ENCODE measurements around the gene STX4. TPM values are rescaled to one million over a fixed set of nuclear protein-coding genes. Genes with fewer than 3 reads are reported as not detected.

STX4 gene
- total RNA-seq, 1 experiment from 2014 or later: 85.8 TPM

DNA sequence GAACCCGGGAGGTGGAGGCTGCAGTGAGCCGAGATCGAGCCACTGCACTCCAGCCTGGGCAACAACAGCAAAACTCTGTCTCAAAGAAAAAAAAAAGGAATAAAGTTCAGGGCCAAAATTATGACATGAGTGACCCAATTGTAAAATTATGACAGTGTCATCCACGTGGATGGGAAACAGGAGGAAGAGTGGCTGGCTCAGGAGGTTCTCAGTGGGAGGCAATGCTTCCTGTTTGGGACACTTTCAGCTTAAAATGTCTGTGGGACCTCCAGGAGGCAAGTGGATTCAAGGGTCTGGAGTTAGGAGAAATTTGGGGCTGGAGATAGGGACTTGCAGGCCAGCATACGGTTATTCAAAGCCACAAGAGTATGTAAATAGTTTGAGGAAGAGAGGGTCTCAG lies 8.0 kb upstream of the STX4 start:
- intact Hi-C loops (cut with micrococcal nuclease; ENCODE audit: unreplicated experiment): no loop called here
- H3K27ac ChIP-seq: no peak overlapping the region
- H3K9me3 ChIP-seq (ENCODE audit: insufficient read depth, low read depth): no peaks in the 10 kb centered on the region
- no peaks in the 10 kb centered on the region for H3K36me3 ChIP-seq (ENCODE audit: low read depth)
- H3K4me2 ChIP-seq: no peak overlapping the region
- peaks cover 11% of the 10 kb centered on the region; the same call in 1 of the 2 replicates for H3F3A ChIP-seq (ENCODE audit: insufficient read depth, low read depth)
- no peak for TF ChIP-seq CTCF (conservative IDR thresholded peaks at IDR 0.05)
- TF ChIP-seq EZH2 (IDR thresholded peaks at IDR 0.05; ENCODE audit: low read depth): no peak
- ChIA-PET CTCF (no interaction called here), POLR2A (ENCODE audit: unreplicated experiment) (no interaction called here)
- no peaks in the 10 kb centered on the region for H3K9me2 ChIP-seq (ENCODE audit: insufficient read depth)
- no peaks in the 10 kb centered on the region for H3K27me3 ChIP-seq (ENCODE audit: insufficient read depth, low read depth)
- no peak overlapping the region for H2AFZ ChIP-seq
- H3K4me1 ChIP-seq (replicated peaks; ENCODE audit: insufficient read depth): no peaks in the 10 kb centered on the region
- no peaks in the 10 kb centered on the region for H4K20me1 ChIP-seq (ENCODE audit: insufficient read depth)
- H3K79me2 ChIP-seq (ENCODE audit: low read depth): no peaks in the 10 kb centered on the region
- no peak overlapping the region for H3K4me3 ChIP-seq
- BruUV-seq (replicated peaks): no TSS peak
- no peak for DNase-seq

DNA sequence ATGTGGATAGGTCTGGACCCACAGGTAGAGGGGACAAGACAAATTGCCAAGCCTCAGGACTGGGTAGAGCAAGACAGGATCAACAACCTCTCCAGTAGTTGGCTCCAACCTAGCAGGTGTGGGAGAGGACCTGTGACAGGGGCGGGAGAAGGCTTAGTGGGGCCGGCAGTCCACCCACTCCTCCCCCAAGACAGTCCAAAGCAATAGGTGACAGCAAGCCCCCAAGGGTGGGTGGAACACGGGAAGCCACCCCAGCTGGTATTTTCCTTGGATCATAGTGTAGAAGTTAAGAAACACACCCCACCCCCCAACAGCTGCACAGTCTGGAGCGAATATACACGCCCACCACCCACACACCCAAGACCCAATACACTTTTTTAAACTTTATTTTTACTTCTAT lies 4.1 kb upstream of the STX4 start:
- no peaks in the 10 kb centered on the region for H3K9me2 ChIP-seq (ENCODE audit: insufficient read depth)
- no peaks in the 10 kb centered on the region for H3K9me3 ChIP-seq (ENCODE audit: insufficient read depth, low read depth)
- intact Hi-C loops (cut with micrococcal nuclease; ENCODE audit: unreplicated experiment): no loop called here
- ChIA-PET POLR2A (ENCODE audit: unreplicated experiment) (no interaction called here), CTCF (no interaction called here)
- H3K36me3 ChIP-seq (ENCODE audit: low read depth): no peaks in the 10 kb centered on the region
- no peaks in the 10 kb centered on the region for H3K27me3 ChIP-seq (ENCODE audit: insufficient read depth, low read depth)
- H3K79me2 ChIP-seq (ENCODE audit: low read depth): peaks cover 7% of the 10 kb centered on the region
- TF ChIP-seq EZH2 (IDR thresholded peaks at IDR 0.05; ENCODE audit: low read depth) (no peak), CTCF (conservative IDR thresholded peaks at IDR 0.05) (no peak)
- peaks cover under 1% of the 10 kb centered on the region; the same call in 1 of the 2 replicates for H4K20me1 ChIP-seq (ENCODE audit: insufficient read depth)
- H2AFZ ChIP-seq: no peak overlapping the region
- no peak for DNase-seq
- peaks cover 14% of the 10 kb centered on the region; the same call in 1 of the 2 replicates for H3F3A ChIP-seq (ENCODE audit: insufficient read depth, low read depth)
- no peak overlapping the region for H3K4me3 ChIP-seq
- no peak overlapping the region for H3K4me2 ChIP-seq
- H3K4me1 ChIP-seq (replicated peaks; ENCODE audit: insufficient read depth): peaks cover 7% of the 10 kb centered on the region
- no TSS peak for BruUV-seq (replicated peaks)
- no peak overlapping the region for H3K27ac ChIP-seq

DNA sequence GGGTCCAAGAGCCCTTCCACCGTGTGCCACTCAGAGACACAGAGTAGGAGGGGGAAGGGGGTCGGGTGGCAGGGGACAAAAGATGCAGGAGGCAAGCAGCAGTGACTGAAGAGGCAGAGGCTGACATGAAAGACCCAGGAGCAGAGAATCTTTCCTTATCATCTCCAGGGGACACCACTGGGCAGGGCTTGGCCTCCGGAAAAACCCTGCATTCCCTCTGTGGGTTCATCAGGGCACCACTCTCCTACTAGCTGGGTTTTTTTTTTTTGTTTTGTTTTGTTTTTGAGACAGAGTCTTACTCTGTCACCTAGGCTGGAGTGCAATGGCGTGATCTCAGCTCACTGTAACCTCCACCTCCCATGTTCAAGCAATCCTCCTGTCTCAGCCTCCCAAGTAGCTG lies 2.1 kb upstream of the STX4 start:
- peak overlapping the region; percentile 97; the same call in 1 of the 2 replicates for H3K4me2 ChIP-seq
- no peak overlapping the region for H3K27ac ChIP-seq
- no peaks in the 10 kb centered on the region for H3K9me3 ChIP-seq (ENCODE audit: insufficient read depth, low read depth)
- no peak overlapping the region for H2AFZ ChIP-seq
- no peak overlapping the region for H3K4me3 ChIP-seq
- H3K79me2 ChIP-seq (ENCODE audit: low read depth): peaks cover 19% of the 10 kb centered on the region
- CTCF ChIA-PET: interaction anchor here (0.5 kb wide), 1 partner anchor 64 kb away, joined by 4 read pairs; no protein-coding TSS in a partner anchor
- peaks cover 12% of the 10 kb centered on the region for H3K4me1 ChIP-seq (replicated peaks; ENCODE audit: insufficient read depth)
- H3K36me3 ChIP-seq (ENCODE audit: low read depth): no peaks in the 10 kb centered on the region
- peaks cover 9% of the 10 kb centered on the region for H4K20me1 ChIP-seq (ENCODE audit: insufficient read depth)
- no TSS peak for BruUV-seq (replicated peaks)
- no peaks in the 10 kb centered on the region for H3K9me2 ChIP-seq (ENCODE audit: insufficient read depth)
- H3K27me3 ChIP-seq (ENCODE audit: insufficient read depth, low read depth): no peaks in the 10 kb centered on the region
- intact Hi-C loops (cut with micrococcal nuclease; ENCODE audit: unreplicated experiment): no loop called here
- no peak for DNase-seq
- TF ChIP-seq CTCF (conservative IDR thresholded peaks at IDR 0.05) (no peak), EZH2 (IDR thresholded peaks at IDR 0.05; ENCODE audit: low read depth) (no peak)
- H3F3A ChIP-seq (ENCODE audit: insufficient read depth, low read depth): peaks cover 15% of the 10 kb centered on the region; the same call in 1 of the 2 replicates
- POLR2A ChIA-PET (ENCODE audit: unreplicated experiment): no interaction called here
